Ovary (tissue), 9 donors: Measurements from ENCODE around the gene CFAP54. TPM values are rescaled to one million over a fixed set of nuclear protein-coding genes. Genes with fewer than 3 reads are reported as not detected.

Experiments used
- DNase-seq, 5 donors: peaks; one replicate each; pipeline ENCODE4 v3.0.0-alpha.2; 2019 to 2020
- H3K27ac ChIP-seq, 2 donors: fragments of 200-600 bp; one replicate each; pipeline versions ENCODE4 v1.5.1 to v1.8.0; 2019 to 2022
- H3K27me3 ChIP-seq: fragments of 200-600 bp; one replicate; pipeline ENCODE4 v1.8.0; 2022
- H3K36me3 ChIP-seq: fragments of 200-600 bp; sonication (generic); one replicate; pipeline ENCODE4 v1.5.1; 2019
- H3K4me1 ChIP-seq: one replicate; pipeline ENCODE4 v1.8.1; 2013; ENCODE audit warnings: mild to moderate bottlenecking, moderate library complexity; ENCODE audit not compliant: insufficient read depth
- H3K4me3 ChIP-seq: fragments of 200-600 bp; sonication (generic); one replicate; pipeline ENCODE4 v1.5.1; 2017
- H3K9me3 ChIP-seq, 2 donors: fragments of 200-600 bp in 1 of 2; sonication (generic) in 1 of 2; one replicate each; pipeline versions ENCODE4 v1.5.1 to v1.8.1; 2013 to 2019; ENCODE audit warnings: mild to moderate bottlenecking in 1 of 2, moderate library complexity in 1 of 2
- CTCF ChIP-seq, 3 donors: fragments of 450-650 bp in 2 of 3; fragments of 200-600 bp in 1 of 3; IDR thresholded peaks; one replicate each; pipeline versions ENCODE4 v1.5.1 to v1.8.0; 2016 to 2022; ENCODE audit warnings: antibody characterized with exemption in 3 of 3, mild to moderate bottlenecking in 1 of 3
- EP300 ChIP-seq: sonication (generic); formaldehyde crosslinking; IDR thresholded peaks from one replicate; pipeline ENCODE4 v1.6.1; 2017; ENCODE audit warnings: antibody characterized with exemption
- POLR2A ChIP-seq: fragments of 450-650 bp; IDR thresholded peaks from one replicate; pipeline ENCODE4 v1.6.1; 2017; ENCODE audit warnings: antibody characterized with exemption, mild to moderate bottlenecking, moderate library complexity
- WGBS, 3 donors: extraction: QIAGEN DNeasy Blood & Tissue Kit in 1 of 3; methylation state at CpG; one replicate each; pipeline versions ENCODE4 v1.1.5 to v1.1.7; 2013 to 2017; 5-methylcytosine and 5-hydroxymethylcytosine counted together
- intact Hi-C, 4 donors: fragments of 100-400 bp; cut with DNase I; formaldehyde crosslinking; loops; one replicate each; pipeline versions ENCODE4 v1.11.0 to v1.15.1; 2022 to 2023
- polyA plus RNA-seq, 2 donors: library from polyadenylated mRNA; stranded (reverse); fragments of 200-250 nt in 1 of 2; fragments of 350-450 nt in 1 of 2; fragmentation: Illumina TruSeq in 1 of 2; extraction: RNeasy Lipid Tissue Mini Kit (QIAGEN cat#74804) in 1 of 2; gene quantifications; one replicate each; pipeline ENCODE4 v1.2.3, GENCODE V29; 2013 to 2014
- total RNA-seq, 7 donors: library from RNA; depleted of rRNA in 2 of 7; stranded (reverse); fragments of >200 nt in 2 of 7; fragmentation: NEBNext Ultra II Directional in 3 of 7; extraction: Animal tissue kit (Norgen Biotek cat#: 25700) in 3 of 7; gene quantifications; one replicate each; pipeline versions ENCODE4 v1.1.0 to v1.2.4, GENCODE V29; 2016 to 2023
- donor health status: DM: no; HTN: no; CAD: no; lungs with moderate emphysema.
- donor health status: DM: no; HTN: no; CAD: no.
- donor health status: Bipolar disorder and iron deficiency.
- donor health status: DM: yes; HTN: yes; CAD: no.
- donor health status: DM: no; HTN: no; CAD: no.
- donor health status: DM: yes; HTN: yes; CAD: no.

The CFAP54 gene
- total and polyA plus RNA-seq, 9 donors: 0.15 to 29.8 (median 1.7) TPM

- intact Hi-C loops: no loop called here
- no peak overlapping the region for H3K4me3 ChIP-seq
- no peaks in the 10 kb centered on the region for H3K36me3 ChIP-seq
- TF ChIP-seq CTCF (IDR thresholded peaks at IDR 0.05) (no peak), EP300 (no peak), POLR2A (no peak)
- no peaks in the 10 kb centered on the region for H3K27me3 ChIP-seq
- H3K9me3 ChIP-seq: no peaks in the 10 kb centered on the region
- no peak for DNase-seq
- H3K4me1 ChIP-seq: no peaks in the 10 kb centered on the region
- 9 to 30% (median 10%) methylated on average over 4 of the region's 4 CpGs for WGBS, 3 donors
- H3K27ac ChIP-seq: no peak overlapping the region
Measured at GRCh38 chr12:96623656-96624217, 134.4 kb downstream of the CFAP54 start.

GRCh38 chr12:96635844-96636243 is 146.5 kb downstream of the CFAP54 start:
- WGBS, 3 donors: 79% methylated on average over 3 of the region's 3 CpGs
- no peak for DNase-seq
- no peaks in the 10 kb centered on the region for H3K27me3 ChIP-seq
- intact Hi-C loops: no loop called here
- no peak overlapping the region for H3K4me3 ChIP-seq
- no peak for TF ChIP-seq EP300
- TF ChIP-seq POLR2A: no peak
- TF ChIP-seq CTCF (IDR thresholded peaks at IDR 0.05): no peak
- H3K4me1 ChIP-seq: no peaks in the 10 kb centered on the region
- no peaks in the 10 kb centered on the region for H3K36me3 ChIP-seq
- no peak overlapping the region for H3K27ac ChIP-seq
- H3K9me3 ChIP-seq: no peaks in the 10 kb centered on the region

GRCh38 chr12:96636895-96637294 is 147.5 kb downstream of the CFAP54 start:
- no peaks in the 10 kb centered on the region for H3K4me1 ChIP-seq
- H3K4me3 ChIP-seq: no peak overlapping the region
- no peak for TF ChIP-seq POLR2A
- no peak for TF ChIP-seq CTCF (IDR thresholded peaks at IDR 0.05)
- TF ChIP-seq EP300: no peak
- WGBS, 3 donors: 86 to 88% (median 87%) methylated on average over 5 of the region's 5 CpGs
- DNase-seq: no peak
- intact Hi-C loops: no loop called here
- no peaks in the 10 kb centered on the region for H3K36me3 ChIP-seq
- H3K27ac ChIP-seq: no peak overlapping the region
- H3K27me3 ChIP-seq: no peaks in the 10 kb centered on the region
- H3K9me3 ChIP-seq: no peaks in the 10 kb centered on the region

- intact Hi-C loops: no loop called here
- H3K27me3 ChIP-seq: no peaks in the 10 kb centered on the region
- H3K9me3 ChIP-seq: no peaks in the 10 kb centered on the region
- TF ChIP-seq CTCF (IDR thresholded peaks at IDR 0.05) (no peak), POLR2A (no peak), EP300 (no peak)
- WGBS, 3 donors: 69 to 93% (median 78%) methylated on average over 1 of the region's 1 CpG
- DNase-seq: no peak
- no peaks in the 10 kb centered on the region for H3K4me1 ChIP-seq
- no peak overlapping the region for H3K4me3 ChIP-seq
- no peak overlapping the region for H3K27ac ChIP-seq
- H3K36me3 ChIP-seq: no peaks in the 10 kb centered on the region
Measured at GRCh38 chr12:96648923-96649322, 159.5 kb downstream of the CFAP54 start.
